Limb (tissue), 2 donors: ENCODE results near the gene TMF1.

Experiments
- DNase-seq, 2 donors: peaks; one replicate each; pipeline ENCODE4 v3.0.0-alpha.2; 2016; ENCODE audit errors: extremely low spot score in 2 of 2

TMF1 gene

GRCh38 chr3:69080233-69080920 is 28.2 kb upstream of the TMF1 start, which contains the start of gene UBA3:
Gene UBA3 (minus strand): TSS chr3:69080365. CDS start chr3:69080353, 12 bp downstream.
- DNase-seq, result peak; percentile 90 to 95

- no peak for DNase-seq
Observed at GRCh38 chr3:69079269-69080159, 27.4 kb upstream of the TMF1 start.

DNA sequence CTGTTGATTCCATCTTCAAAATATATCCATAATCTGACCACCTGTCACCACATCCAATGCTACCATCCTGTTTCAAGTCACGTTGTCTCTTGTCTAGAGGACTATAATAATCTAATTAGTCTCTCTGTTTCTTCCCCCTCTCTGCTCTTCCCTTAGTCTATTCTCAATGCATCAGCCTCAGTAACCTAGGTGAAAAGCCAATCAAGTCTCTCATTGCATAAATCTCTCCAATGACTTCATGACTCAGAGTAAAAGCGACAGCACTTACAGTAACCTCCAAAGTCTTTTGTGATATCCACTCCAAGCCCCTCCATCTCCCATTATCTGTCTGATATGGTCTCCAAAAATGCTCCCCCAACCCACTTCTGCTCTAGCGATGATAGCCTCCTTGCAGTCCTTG is 20.8 kb upstream of the TMF1 start:
- DNase-seq, result no peak

GRCh38 chr3:69066121-69066520 is 14.0 kb upstream of the TMF1 start:
- no peak for DNase-seq

DNA sequence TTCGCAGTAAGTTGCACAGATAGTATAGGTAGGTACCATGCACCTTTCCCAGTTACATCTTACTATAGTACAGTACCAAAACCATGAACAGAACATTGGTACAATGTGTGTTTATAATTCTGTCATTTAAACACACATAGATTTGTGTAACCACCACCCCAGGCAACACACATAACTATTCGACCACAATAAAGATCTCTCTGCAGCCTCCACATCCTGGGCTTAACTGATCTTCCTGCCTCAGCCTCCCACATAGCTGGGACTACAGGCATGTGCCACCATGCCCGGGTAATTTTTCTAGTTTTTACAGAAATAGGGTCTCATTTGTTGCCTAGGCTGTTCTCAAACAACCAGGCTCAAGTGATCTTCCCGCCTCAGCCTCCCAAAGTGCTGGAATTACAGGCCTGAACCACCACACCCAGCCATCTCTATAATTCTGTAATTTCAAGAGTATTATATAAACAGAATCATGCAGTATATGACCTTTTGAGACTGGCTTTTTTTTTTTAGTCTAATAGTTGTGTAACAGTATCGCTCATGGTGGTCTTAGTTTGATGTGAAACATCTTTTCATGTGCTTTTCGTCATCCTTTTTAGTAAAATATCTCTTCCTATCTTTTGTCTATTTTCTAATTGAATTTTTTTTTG is 13.3 kb upstream of the TMF1 start:
- DNase-seq, result no peak

DNA sequence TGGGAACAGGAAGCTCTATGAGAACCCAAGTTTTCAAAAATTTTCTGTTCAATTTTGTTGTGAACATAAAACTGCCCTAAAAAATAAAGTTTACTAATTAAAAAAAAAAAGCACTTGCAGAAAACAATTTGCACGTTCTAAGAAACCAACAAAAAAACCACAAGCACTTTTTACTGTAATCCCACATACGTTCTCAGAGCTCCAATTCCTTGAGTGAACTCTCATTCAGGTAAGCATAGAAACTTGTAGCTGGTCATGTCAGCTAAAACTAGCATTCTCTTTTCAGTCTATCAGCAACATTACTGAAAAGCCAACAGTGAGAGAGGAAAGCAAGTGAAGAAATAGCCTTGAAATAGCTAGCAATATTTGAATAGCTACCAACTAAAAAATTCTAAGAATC is 11.5 kb upstream of the TMF1 start:
- DNase-seq, result no peak

DNA sequence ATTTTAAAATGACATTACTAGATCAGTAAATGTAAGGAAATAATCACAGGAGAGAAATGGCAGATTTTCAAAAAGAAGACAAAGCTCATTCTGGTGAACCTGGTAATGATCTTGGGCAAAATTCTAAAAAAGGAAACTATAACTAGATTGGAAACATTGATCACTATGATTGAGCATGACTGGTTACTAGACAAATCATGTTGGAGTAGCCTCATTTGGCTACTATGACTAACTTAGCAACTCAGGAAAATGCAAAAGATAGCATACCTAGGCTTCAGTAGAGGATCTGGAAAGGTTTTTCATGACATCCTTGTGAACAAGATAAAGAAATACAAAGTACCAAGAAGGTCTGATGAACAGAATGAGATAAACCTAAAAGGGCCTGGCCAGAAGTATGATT is 7.6 kb upstream of the TMF1 start:
- no peak for DNase-seq

DNA sequence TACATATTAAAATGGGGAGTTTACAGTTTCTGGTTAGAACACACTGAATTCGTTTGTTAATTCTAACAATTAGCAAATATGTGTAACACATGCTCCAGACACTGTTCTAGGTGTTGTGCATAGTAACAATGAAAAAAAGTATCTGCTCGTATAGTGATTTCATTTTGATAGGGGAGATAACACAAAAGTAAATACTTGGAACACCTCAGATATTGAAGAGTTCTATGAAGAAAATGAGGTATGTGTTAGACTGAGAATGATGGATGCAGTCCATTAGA is 6.8 kb upstream of the TMF1 start:
- no peak for DNase-seq

DNA sequence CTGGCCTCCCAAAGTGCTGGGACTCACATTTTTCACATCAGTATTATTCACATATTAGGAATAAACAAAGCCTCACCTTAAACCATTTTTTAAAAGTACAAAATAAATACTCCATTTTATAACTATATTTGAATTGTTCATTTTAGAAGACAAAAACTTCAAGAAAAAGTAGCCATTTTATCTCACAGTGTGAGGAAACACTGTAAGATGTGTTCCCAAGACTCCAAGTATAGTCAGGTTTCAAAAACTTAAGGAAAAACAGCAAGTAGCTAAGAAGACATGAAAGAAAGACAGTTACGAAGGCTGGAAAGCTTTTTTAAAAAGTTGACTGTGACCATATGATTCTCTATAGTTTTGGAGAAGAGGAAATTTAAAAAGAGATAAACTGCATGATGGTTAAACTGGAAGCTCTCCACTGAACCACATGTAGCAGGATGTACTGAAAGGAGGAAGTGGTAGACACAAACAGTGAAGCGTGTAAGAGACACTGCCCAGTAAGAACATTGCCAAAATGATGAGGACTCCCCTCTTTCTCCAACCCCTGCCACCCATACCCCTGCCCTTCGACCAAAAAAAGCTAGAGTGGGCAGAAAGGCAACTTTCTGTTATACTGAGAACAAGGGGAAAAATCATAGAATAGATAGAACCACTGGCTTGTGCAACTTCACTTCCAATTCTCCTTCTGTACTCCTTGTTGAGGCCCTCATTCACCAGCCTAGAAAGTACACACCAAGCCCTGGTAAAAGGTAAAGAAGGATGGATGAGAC is 6.2 kb upstream of the TMF1 start:
- DNase-seq, result no peak

DNA sequence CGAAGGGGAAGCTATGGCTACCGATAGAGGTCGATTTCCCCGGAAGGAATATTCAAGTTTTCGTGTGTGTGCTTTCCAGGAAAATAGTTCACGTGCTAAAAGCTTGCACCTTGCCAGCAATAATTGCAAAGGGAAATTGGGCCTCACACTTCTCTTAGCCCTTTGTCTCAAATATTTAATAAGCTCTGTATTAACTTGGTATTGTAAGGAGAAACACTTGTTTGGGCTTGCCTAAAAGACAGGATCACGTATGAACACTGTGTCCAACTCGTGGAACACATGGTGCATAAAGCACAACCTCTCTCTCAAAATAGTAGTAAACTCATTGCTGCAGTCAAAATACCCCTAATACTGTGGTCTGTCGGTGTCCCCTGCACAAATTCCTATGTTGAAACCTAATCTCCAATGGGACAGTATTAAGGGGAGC is 352 bp upstream of the TMF1 start:
- DNase-seq, result no peak

GRCh38 chr3:69048990-69049389 is 3.1 kb downstream of the TMF1 start:
- DNase-seq, result no peak

- DNase-seq, result no peak
Observed at GRCh38 chr3:69044608-69045007, 7.5 kb downstream of the TMF1 start.

DNA sequence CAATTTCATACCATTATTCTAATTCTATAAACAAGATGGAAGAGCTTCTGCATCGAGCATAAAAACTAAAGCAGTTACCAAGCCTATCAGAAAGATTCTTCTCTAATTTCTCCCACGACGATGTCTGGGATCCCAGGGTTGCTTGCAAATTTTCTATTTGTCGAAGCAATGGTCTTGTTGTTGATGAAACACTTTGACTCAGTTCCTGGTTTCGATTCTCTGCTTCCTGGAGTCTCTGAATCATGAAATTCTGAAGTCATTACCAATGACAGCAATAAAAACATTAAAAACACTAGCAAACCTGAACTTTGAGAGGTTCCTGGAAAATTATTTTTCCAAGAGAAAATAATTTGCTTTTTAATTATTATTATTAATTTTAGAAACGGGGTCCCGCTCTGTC is 18.7 kb downstream of the TMF1 start:
- no peak for DNase-seq

DNA sequence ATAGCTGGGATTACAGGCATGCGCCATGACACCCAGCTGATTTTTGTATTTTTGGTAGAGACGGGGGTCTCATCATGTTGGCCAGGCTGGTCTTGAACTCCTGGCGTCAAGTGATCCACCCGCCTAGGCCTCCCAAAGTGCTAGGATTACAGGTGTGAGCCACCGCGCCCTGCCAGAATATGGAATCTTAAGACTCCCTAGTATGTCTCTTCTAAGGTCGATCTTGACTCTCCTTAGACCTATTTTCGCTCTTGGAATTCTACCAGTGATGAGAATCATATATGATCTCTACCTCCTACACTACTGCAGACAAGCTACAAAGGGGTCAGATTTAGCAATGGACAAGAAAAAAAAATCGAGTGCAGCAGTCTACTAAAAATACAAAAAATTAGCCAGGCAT is 19.4 kb downstream of the TMF1 start:
- no peak for DNase-seq

- no peak for DNase-seq
Observed at GRCh38 chr3:69032142-69032541, 20.0 kb downstream of the TMF1 start.

- no peak for DNase-seq
Observed at GRCh38 chr3:69031635-69032034, 20.5 kb downstream of the TMF1 start.

GRCh38 chr3:69020857-69021256 is 31.3 kb downstream of the TMF1 start:
- no peak for DNase-seq

GRCh38 chr3:69020424-69020823 is 31.7 kb downstream of the TMF1 start:
- no peak for DNase-seq

GRCh38 chr3:69016901-69017300 is 35.2 kb downstream of the TMF1 start:
- DNase-seq, result no peak

- no peak for DNase-seq
Observed at GRCh38 chr3:69016102-69016501, 36.0 kb downstream of the TMF1 start.

- DNase-seq, result no peak
Observed at GRCh38 chr3:69014022-69014580, 38.0 kb downstream of the TMF1 start.
